HUES48 (cell line): ENCODE results near the gene DKC1.
A peak's percentile ranks its signal among the peaks of the same experiment; 100 is the strongest.

Experiments used
- H3K27ac ChIP-seq: one replicate; pipeline ENCODE4 v1.7.0; 2013; ENCODE audit warnings: low read depth, low read length, inconsistent platforms
- H3K27me3 ChIP-seq: 2 replicates; pipeline ENCODE4 v1.6.1; 2013; ENCODE audit warnings: mild to moderate bottlenecking, low read length; ENCODE audit not compliant: control insufficient read depth, insufficient read depth
- H3K36me3 ChIP-seq: 2 replicates; pipeline ENCODE4 v1.6.1; 2013; ENCODE audit warnings: low read length; ENCODE audit not compliant: control insufficient read depth, insufficient read depth
- H3K4me1 ChIP-seq: 2 replicates; pipeline ENCODE4 v1.6.1; 2013; ENCODE audit warnings: mild to moderate bottlenecking, low read length; ENCODE audit not compliant: control insufficient read depth, insufficient read depth
- H3K4me3 ChIP-seq: 2 replicates; pipeline ENCODE4 v1.5.1; 2013; ENCODE audit warnings: mild to moderate bottlenecking, low read depth, low read length
- H3K9ac ChIP-seq: 2 replicates; pipeline ENCODE4 v1.6.1; 2013; ENCODE audit warnings: mild to moderate bottlenecking, low read depth, low read length, moderate library complexity
- H3K9me3 ChIP-seq: 2 replicates; pipeline ENCODE4 v1.6.1; 2013; ENCODE audit warnings: low read length; ENCODE audit not compliant: control insufficient read depth, insufficient read depth

The DKC1 gene

DNA sequence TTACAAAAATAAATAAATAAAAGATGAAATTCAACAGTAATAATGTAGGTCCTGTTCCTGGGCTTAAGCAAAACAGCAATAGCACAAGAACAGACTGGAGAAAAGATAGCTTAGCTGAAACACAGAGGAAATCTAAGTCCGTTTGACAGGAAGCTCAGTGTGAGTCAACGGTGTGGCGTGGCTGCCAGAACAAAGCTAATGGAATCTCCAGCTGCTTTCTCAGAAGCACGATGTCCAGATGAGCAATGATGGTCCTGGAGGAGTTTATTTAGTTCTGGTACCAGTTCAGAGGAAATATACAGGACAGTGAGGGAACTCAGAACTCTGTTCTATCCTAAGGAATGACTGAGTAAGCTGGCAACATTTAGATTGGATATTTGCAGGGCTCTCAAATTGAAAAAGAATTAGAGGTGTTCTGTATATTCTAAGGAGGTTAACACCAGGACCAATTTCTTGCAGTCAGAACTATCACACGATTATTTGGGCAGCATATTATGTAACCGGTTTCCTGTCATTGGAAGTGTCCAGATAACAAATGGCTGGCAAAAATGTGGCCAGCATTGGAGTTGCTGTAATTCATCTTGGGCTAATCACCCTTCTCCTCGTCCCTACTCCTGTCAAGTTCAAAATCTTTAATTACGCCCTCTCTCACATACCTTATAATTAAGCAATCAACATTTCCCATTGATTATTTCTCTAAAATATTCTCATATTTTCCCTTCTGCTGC is 24.5 kb upstream of the DKC1 start:
- H3K4me3 ChIP-seq, result no peak overlapping the region
- no peak overlapping the region for H3K27ac ChIP-seq
- H3K9ac ChIP-seq, result no peak overlapping the region
- H3K9me3 ChIP-seq, result peaks cover 42% of the 10 kb centered on the region
- no peaks in the 10 kb centered on the region for H3K27me3 ChIP-seq
- no peaks in the 10 kb centered on the region for H3K4me1 ChIP-seq
- no peaks in the 10 kb centered on the region for H3K36me3 ChIP-seq

DNA sequence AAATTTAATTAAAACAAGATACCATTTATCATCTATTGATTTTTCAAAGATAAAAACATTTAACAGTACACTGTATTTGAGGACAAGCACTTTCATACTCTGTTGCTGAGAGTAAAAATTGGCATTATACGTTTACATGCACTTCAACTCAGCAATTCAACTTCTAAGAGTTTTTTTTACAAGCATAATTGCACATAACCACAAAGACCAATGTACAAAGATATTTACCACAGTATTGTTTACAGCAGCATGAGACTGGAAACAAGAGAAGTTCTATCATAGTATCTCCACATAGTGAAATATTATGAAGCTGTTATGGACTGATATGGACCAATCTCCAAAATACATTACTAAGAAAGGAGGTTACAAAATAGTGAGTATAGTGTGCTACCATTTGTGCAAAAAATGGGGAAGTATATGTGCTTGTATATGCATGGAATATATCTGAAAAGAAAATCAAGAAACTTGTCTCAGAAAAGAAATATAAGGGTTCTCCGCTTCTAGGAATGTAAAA is 22.7 kb upstream of the DKC1 start:
- no peak overlapping the region for H3K27ac ChIP-seq
- no peaks in the 10 kb centered on the region for H3K4me1 ChIP-seq
- no peaks in the 10 kb centered on the region for H3K36me3 ChIP-seq
- H3K27me3 ChIP-seq, result no peaks in the 10 kb centered on the region
- H3K9ac ChIP-seq, result no peak overlapping the region
- peaks cover 42% of the 10 kb centered on the region for H3K9me3 ChIP-seq
- no peak overlapping the region for H3K4me3 ChIP-seq

DNA sequence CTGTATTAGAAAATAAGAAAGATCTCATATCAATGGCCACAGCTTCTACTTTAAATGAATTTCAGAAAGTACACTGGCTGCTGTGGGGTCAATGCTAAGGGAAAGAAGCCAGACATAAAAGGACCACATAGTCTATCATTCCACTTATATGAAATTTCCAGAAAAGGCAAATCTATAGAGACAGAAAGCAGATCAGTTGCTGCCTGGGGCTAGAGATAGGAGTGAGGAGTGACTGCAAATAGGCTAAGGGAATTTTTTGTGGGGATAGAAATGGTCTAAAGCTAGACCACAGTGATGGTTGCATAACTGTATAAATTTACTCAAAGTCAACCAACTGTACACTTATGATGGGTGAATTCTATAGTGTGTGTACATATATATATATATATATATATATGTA is 20.1 kb upstream of the DKC1 start:
- no peak overlapping the region for H3K27ac ChIP-seq
- H3K9ac ChIP-seq, result no peak overlapping the region
- no peak overlapping the region for H3K4me3 ChIP-seq
- peaks cover 34% of the 10 kb centered on the region for H3K9me3 ChIP-seq
- H3K4me1 ChIP-seq, result no peaks in the 10 kb centered on the region
- no peaks in the 10 kb centered on the region for H3K36me3 ChIP-seq
- H3K27me3 ChIP-seq, result no peaks in the 10 kb centered on the region

DNA sequence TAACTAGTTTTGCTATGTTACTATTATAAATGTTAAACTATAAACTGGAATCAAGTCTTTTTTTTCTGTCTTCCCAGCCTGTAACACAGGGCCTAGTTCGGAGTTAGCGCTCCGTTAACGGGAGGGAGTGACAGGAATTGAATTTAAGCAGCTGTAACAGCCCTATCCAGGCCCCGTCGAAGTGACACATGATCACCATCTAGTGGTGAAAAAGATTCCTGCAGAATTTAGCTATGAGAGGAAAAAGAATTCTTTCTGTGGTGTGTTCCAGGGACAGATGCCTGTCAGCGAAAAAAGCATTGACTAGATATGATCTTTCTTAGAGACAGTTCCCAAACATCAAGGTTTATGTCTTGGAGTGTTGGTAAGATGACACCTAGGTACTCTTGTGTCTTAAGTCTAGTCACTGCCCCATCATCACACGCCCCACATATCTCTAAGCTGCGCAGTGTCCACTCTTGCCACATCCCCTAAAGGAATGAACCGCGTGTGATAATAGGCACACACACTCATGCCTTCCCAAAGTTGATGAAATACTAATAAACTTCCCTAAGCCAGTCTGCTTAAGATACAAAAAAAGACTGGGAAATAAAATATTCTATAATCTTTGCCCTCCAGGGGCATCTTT is 13.8 kb upstream of the DKC1 start:
- Histone ChIP-seq H3K36me3 (no peaks in the 10 kb centered on the region), H3K9ac (no peak overlapping the region), H3K27ac (no peak overlapping the region), H3K27me3 (peaks cover 38% of the 10 kb centered on the region), H3K4me1 (no peaks in the 10 kb centered on the region), H3K4me3 (no peak overlapping the region), H3K9me3 (peaks cover 12% of the 10 kb centered on the region; the same call in 1 of the 2 replicates)

DNA sequence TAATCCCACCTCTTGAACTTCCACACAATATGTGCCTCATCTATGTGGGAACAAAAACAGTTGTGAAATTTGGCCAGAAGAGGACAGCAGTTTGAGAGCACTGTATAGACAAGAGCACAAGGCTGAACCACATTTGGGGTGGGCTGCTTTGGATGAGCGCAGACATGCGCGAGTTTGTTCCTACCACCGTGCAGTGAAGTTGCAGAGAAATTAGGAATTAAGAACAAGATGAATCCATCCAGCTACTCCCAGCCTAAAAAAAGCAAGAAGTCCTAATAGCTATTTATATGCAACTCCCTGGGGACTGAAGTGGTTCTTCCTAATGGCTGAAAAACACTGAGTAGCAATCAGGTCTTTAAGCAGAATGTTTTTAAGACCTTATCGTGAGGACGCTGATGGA is 12.8 kb upstream of the DKC1 start:
- Histone ChIP-seq H3K27ac (no peak overlapping the region), H3K4me3 (peak overlapping the region; percentile 60), H3K9me3 (peaks cover 11% of the 10 kb centered on the region; the same call in 1 of the 2 replicates), H3K27me3 (peaks cover 38% of the 10 kb centered on the region), H3K4me1 (no peaks in the 10 kb centered on the region), H3K9ac (no peak overlapping the region), H3K36me3 (no peaks in the 10 kb centered on the region)

DNA sequence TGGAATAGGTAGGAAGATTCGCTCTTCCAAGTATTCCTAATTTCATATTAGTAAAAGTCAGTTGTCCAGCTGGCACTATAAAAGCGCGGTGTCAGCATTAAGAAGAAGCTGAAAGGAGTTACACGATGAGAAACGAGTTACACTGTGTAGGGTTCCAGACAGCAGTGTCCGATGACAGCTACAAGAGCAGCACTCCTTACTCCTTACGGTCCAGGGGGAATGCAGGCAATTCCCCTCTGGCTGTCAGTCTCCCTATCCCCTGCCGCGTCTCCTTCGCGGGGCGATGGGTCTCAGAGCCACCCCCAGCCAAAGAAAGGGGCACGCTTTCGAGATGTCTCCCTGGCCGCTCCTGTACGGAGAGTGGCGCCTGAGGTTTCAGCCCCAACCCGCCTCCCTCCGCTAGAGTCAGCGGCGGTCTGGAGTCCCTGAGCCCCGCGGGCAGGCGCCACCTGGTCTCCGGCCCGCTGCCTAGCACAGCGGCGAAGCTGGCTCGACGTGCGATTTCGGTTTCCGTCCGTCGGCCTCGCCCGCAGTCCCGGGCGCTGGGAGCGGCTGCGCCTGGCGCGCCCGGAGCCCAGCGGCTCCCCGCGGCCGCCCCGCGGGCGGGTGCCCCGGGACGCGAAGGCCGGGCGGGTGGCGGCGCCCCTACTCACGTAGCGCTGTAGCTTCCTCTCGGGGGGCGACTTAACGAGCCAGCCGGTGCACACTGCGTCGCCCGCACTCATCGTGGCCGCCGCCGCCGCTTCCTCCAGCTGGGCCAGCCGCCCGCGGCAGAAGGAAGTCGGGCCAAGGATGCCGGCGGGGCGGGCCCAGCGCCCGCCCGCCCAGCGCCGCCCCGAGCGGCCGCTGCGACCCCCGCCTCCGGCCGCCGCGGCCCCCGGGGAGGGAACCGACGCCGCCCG is 12.1 kb upstream of the DKC1 start, which contains the start of gene GAB3:
Gene GAB3, minus strand, starts transcription at position 777 of the 902 bp plus-strand sequence. Its CDS starts 52 bp downstream, at position 725.
- Histone ChIP-seq H3K4me1 (no peaks in the 10 kb centered on the region), H3K27me3 (peaks cover 38% of the 10 kb centered on the region), H3K9me3 (peaks cover 11% of the 10 kb centered on the region; the same call in 1 of the 2 replicates), H3K4me3 (peak within 1 kb of the TSS; percentile 60), H3K9ac (no peak within 1 kb of the TSS), H3K36me3 (no peaks in the 10 kb centered on the region), H3K27ac (no peak within 1 kb of the TSS)

DNA sequence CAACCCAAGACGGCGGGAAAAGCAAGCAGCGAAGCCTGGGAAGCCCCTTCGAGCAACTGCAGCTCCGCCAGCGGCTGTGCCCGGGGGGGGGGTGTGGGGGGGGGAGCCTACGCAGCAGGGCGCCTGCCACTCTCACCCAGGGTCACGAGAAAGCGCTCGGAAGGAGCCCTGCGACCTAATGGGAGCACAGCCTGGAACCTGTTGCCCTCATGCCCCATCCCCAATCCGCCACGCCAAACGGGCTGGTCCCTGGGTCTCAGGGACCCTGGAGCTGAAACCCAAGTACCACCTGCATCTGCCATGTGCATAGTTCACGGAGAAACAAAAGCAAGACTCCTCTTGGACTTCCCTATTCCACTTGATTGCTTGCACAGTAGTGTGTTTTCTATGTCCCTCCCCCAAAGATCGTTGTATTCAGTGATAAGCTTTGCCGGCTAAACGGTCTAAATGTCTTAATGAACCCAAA is 11.4 kb upstream of the DKC1 start:
- Histone ChIP-seq H3K27ac (no peak overlapping the region), H3K4me1 (no peaks in the 10 kb centered on the region), H3K9ac (no peak overlapping the region)

DNA sequence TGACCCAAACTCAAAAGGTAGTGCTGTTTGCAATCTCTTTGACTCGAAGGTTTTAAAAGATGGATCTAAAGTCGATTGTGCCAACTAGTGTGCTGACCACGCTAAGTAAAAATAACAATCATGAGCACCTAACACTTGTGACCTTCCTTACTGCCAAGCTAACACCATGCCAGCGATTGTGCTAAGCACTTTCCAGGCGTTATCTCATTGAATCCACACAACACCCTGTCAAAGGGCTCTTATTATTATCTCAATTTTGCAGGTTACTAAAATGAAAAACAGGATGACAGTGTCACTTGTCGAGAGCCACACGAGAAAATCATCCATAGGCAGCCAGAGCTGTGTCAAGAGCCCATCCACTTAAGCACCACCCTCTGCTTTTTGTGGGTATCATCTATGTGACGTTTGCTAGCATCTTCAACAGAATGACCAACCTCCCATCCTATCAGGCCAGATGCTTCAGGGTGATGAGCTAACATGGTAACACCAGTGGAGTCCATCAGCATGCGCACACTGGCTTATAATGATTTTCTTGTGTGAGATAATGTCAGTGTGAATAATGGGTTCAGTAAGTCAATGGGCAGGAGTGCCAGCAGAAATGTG is 10.9 kb upstream of the DKC1 start:
- Histone ChIP-seq H3K9me3 (peaks cover 14% of the 10 kb centered on the region; the same call in 1 of the 2 replicates), H3K36me3 (no peaks in the 10 kb centered on the region), H3K27ac (no peak overlapping the region), H3K4me1 (no peaks in the 10 kb centered on the region), H3K9ac (no peak overlapping the region), H3K27me3 (peaks cover 38% of the 10 kb centered on the region), H3K4me3 (no peak overlapping the region)

More for the DNA sequence above, 11.4 kb upstream of the DKC1 start:
- H3K36me3 ChIP-seq, result no peaks in the 10 kb centered on the region
- H3K9me3 ChIP-seq, result peaks cover 13% of the 10 kb centered on the region; the same call in 1 of the 2 replicates
- H3K4me3 ChIP-seq, result peak overlapping the region; percentile 3; the same call in 1 of the 2 replicates
- peaks cover 38% of the 10 kb centered on the region for H3K27me3 ChIP-seq

DNA sequence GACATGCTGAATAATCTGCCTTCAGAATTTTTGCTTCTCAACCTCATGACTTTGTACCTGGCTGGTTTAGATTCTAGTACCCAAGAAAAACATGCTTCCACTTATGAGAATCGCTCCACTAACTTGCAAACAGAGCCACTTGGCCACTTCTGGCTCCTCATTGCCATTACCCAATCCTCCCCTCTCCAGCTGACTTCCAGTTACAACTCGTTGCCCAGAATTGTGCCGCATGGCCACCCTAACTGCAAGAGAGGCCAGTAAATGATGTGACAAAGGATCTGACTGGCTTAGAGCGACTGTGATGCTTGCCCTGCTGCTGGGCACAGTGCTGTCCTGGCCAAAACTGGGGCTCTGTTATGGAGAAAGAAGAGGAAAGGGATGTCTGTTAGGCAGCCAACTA is 4.0 kb upstream of the DKC1 start:
- Histone ChIP-seq H3K9me3 (peaks cover 36% of the 10 kb centered on the region), H3K36me3 (no peaks in the 10 kb centered on the region), H3K9ac (no peak overlapping the region), H3K4me1 (0 out of 2 replicates have a peak, but pooled peaks cover 3% of the 10 kb centered on the region), H3K27me3 (no peaks in the 10 kb centered on the region), H3K4me3 (no peak overlapping the region), H3K27ac (no peak overlapping the region)

DNA sequence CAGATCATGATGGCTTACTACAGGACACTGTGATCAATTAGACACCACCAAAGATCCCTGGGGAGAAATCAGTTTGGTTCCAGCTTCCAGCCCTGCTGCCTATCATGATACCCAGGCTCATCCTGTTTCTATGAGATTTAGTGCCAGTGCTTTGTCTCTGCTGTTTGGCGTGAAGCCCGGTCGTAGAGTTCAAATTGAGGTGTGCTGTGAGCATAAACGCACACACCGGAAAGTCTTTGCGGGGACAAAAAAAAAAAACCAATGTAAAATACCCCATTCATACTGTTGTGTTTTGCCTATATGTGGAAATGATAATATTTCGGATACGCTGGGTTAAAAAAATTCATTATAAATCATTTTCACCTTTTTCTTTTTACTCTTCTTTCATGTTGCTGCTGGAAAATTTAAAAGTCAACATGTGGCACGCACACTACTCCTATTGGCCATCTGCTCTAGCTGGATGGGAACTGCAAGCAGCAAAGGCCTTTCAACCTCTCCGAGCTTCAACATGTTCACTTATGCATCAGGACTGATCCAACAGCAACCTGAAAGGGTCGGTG is 607 bp upstream of the DKC1 start:
- H3K36me3 ChIP-seq, result peaks cover 27% of the 10 kb centered on the region
- H3K27ac ChIP-seq, result peak overlapping the region; percentile 80
- no peaks in the 10 kb centered on the region for H3K27me3 ChIP-seq
- H3K4me1 ChIP-seq, result 0 out of 2 replicates have a peak, but pooled peaks cover 3% of the 10 kb centered on the region
- peaks cover 46% of the 10 kb centered on the region for H3K9me3 ChIP-seq
- peak overlapping the region; percentile 78 for H3K4me3 ChIP-seq
- H3K9ac ChIP-seq, result no peak overlapping the region
